Endothelial cell of umbilical vein (primary cell): ENCODE data around the gene TMEM158.

Experiments used
- CTCF ChIP-seq, 2 donors: IDR thresholded peaks; 1 replicate in 1 of 2; 2 replicates in 1 of 2; pipeline ENCODE4 v1.5.1; 2011; ENCODE audit warnings: low read length in 2 of 2, mild to moderate bottlenecking in 2 of 2, moderate library complexity in 2 of 2, control low read depth in 1 of 2, inconsistent platforms in 1 of 2, low read depth in 1 of 2; ENCODE audit not compliant: insufficient read depth in 1 of 2; ENCODE audit errors: extremely low read depth in 1 of 2
- EZH2 ChIP-seq: IDR thresholded peaks from 2 replicates; pipeline ENCODE4 v1.6.1; 2012; ENCODE audit warnings: borderline replicate concordance, low read depth, mild to moderate bottlenecking, moderate library complexity, low read length, inconsistent platforms; ENCODE audit not compliant: severe bottlenecking
- JUN ChIP-seq: IDR thresholded peaks from 2 replicates; pipeline ENCODE4 v1.6.1; 2011; ENCODE audit warnings: borderline replicate concordance, low read depth; ENCODE audit not compliant: insufficient read length, insufficient read depth
- MYC ChIP-seq: IDR thresholded peaks from one replicate; pipeline ENCODE4 v1.6.1; 2011; ENCODE audit warnings: mild to moderate bottlenecking, low read depth, low read length
- POLR2A ChIP-seq: IDR thresholded peaks from 2 replicates; pipeline ENCODE4 v1.6.1; 2012; ENCODE audit warnings: low read depth, mild to moderate bottlenecking, control low read depth, low read length
- POLR2AphosphoS5 ChIP-seq: IDR thresholded peaks from 2 replicates; pipeline ENCODE4 v1.6.1; 2012; ENCODE audit warnings: low read depth, mild to moderate bottlenecking, control low read depth, low read length, moderate library complexity; ENCODE audit not compliant: insufficient read depth

GRCh38 chr3:45211466-45212094 is 14.5 kb downstream of the TMEM158 start:
- no peak for TF ChIP-seq CTCF (IDR thresholded peaks at IDR 0.05; ENCODE audit: extremely low read depth in 1 of 2, insufficient read depth in 1 of 2, low read depth in 1 of 2, low read length in 2 of 2)
- TF ChIP-seq EZH2, result no peak
- no peak for TF ChIP-seq POLR2A
- no peak for TF ChIP-seq MYC
- no peak for TF ChIP-seq POLR2AphosphoS5
- TF ChIP-seq JUN, result no peak
